GM19452 (cell line): ENCODE data around the gene FOXC1.

Experiments used
- ATAC-seq: cut with Tn5 transposase; IDR thresholded peaks from one replicate; pipeline ENCODE4 v1.9.1; 2021; ENCODE audit not compliant: unreplicated experiment

FOXC1 gene

DNA sequence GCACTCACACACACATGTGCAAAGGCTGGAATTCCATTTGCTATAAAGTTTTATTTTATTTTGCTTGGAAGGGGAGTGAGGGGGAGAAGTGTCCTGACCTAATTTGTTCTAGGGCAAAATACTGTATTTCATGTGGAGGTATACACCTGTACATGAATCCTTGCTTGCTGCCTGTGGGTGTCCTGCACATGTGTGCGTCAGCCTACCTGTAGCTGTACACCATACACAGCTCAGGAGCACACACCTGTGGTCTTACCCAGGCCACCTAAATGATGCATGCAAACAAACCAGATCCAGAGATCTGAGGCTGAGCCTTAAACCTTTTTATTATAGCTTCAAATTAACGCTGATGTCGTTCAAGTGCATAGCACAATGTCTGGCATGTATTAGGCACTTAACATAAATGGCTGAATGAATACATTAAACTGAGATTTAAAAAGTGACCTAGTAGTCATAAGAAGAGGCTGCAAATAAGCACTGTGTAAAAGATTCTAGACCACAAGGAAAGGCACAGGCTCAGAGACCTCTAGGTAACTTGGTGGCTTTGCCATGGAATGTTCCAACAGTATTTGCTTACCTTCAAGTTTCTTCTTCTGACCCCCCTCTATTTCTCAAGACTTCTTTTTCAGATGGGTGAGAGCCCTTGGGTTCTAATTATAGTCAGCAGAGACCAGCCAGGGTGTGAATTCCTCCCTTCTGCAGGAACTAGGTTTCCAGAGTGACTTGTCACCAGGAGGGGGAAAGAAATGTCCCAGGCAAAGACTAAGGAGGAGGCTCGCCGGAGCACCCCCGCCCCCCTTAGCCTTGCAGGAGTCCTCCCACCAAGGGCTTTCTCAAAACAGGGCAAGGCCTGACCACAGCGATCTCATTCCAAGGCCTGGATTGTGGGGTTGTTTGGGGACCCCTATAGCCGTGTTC is 13.4 kb downstream of the FOXC1 start:
- no peak for ATAC-seq

GRCh38 chr6:1623769-1624057 is 14.0 kb downstream of the FOXC1 start:
- no peak for ATAC-seq

DNA sequence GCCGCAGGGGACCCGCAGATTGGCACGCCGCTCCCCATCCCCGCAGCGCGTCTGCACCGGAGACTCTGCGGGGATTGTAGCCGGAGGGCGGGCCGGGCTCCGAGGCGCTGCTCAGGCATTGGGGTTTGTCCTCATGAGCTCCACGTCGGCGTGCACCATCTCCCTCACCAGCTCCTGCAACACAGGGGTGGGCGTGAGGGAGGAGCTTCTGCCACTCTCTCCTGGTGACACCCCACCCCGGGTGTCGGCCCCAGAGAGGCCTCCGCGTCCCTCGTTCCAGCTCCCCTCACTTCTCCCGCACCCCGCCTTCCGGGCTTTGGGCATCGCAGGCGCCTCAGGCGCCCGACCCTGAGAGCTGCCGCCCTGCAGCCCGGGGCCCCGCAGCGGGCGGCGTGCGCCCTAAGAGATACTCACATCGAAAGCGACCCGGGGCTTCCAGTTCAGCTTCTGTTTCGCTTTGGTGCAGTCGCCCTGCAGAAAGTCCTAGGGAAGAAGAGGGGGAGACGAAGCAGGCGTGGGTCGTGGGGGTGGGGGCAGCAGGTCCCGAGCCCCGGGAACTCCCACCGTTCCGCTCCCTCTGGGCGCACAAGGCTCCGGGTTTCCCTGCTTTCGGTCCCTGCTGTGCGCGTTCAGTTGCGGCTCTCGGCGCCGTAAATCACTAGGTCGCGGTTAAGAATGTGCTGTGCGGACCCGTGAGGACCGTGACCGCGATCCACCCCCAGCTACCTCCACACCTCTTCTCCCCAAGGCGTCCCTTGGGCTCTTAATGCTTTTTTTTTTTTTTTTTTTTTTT is 14.5 kb downstream of the FOXC1 start:
- ATAC-seq, result no peak

GRCh38 chr6:1624851-1625781 is 15.4 kb downstream of the FOXC1 start:
- ATAC-seq, result no peak

DNA sequence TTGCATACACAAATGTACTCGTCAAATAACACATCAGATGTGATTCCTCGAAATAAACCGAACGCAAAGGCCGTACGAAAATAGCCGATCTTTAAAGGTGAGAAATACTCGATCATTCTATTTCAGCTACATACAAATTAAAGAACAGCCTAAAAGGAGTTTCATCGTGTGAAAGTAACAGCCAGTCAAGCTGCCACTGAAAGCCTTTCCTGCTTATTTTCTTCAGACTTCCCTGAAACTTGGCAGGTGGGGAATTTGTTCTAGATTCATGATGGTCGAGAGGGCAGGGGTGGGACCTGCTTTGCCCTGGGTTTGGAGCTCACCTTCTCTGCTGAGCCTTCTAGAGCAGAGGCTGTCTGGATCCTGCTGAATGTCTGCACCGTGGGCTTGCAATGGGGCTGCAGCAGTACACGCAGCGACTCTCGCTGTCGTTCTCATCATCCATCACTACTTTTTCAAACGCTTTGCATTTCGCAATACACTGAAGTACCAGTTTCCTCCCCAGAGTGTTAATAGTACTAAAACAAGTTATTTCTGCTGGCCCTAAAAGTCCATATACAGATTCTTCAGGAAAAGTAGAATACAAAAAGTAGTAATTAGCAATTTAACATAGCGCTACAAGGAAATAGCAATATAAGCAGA is 16.2 kb downstream of the FOXC1 start:
- no peak for ATAC-seq

GRCh38 chr6:1626481-1626880 is 16.8 kb downstream of the FOXC1 start:
- ATAC-seq, result no peak

DNA sequence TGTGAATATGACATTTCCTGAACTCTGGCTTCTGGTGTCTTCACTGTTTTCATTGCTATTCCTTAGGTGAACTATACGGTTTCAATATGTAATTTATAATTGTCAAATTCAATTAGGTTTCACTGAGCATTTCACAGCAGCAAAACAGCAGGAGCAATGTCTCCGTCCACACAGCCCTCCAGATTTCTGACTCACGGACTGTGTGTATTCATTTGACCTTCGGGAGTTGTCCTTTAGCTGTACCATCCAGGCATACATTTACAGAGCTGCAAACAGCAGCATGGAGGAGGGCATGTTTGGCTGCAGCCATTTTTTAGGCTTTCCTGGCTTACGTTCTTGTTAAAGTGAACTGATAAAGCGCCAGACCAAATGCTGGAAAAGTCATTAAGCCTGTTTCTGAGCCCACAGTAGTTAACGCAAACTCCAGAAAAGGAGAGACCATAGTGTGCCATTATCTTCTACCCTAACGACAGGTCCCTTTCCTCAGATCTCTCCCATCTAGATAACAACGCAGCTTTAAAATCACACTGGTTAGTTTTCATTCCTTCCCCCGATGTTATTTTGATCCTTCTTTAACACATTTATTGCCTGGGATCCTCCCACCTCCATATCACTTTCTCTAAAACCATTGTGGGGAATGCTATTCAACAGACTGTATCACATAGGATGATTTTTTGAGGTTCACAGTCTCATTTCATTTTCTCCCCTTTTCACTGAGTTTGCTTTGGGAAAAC is 18.3 kb downstream of the FOXC1 start:
- ATAC-seq, result no peak

DNA sequence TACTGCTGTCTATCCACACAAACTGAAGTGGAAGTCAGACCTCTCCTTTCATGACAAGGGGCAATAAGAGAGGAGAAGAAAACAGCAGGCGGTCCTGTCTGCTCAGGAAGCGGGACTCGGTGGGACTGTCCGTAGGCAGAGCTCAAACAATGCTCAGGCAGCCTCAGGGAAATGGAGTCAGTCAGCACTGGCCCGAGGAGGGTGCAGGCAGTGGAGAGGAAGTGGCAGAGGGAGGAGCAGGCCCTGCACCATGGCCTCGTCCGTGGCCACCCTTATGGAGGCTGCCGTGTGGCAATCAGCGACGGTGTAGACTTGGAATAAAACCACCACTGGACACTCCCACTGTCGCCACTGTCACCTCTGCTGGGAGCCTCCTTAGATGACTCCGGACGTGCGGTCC is 19.6 kb downstream of the FOXC1 start:
- no peak for ATAC-seq

DNA sequence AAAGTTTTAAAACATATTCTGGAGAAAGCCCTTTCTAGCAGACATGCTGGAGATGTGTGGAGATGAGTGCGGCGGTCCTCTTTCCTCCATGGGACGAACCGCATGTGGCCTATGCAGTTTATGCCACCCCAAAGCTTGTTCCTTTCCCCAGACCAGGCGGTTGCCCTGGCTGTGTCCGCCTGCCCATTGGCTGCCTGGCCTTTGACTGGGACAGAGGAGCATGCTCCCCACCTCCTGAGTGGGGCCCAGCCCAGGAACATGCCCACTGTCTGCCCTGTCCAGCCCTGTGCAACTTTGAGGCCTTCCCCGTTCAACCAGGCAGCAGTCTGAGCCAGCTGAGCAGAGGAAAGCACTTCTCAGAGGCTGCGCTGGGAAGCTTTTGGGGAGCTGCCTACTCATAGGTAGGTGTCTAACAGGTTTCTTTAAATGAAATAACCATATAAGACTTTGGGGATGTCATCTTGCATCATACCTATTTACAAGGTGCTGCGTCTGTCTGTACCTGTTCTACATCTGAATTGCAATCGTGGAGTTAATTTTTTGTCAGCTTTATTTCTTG is 20.6 kb downstream of the FOXC1 start:
- ATAC-seq, result no peak

GRCh38 chr6:1630771-1631217 is 21.1 kb downstream of the FOXC1 start:
- no peak for ATAC-seq

DNA sequence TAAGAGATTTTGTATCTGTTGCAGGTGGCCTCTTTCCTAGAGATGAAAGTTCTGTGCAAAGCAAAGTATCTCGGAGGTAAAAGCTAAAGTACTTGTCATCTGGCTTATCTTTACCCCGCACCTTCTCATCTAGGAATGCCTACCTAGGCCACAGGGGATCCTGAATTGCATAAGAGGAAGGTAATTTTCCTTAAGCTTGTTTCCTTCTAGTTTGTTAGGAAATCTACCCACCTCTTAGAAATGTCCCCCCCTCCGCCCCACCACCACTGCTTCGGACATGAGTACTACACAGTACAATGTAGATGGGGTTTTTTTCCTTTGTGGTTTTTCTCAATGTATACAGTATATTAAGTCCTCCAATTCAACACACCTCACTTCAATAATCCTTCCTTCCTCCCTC is 21.5 kb downstream of the FOXC1 start:
- no peak for ATAC-seq

DNA sequence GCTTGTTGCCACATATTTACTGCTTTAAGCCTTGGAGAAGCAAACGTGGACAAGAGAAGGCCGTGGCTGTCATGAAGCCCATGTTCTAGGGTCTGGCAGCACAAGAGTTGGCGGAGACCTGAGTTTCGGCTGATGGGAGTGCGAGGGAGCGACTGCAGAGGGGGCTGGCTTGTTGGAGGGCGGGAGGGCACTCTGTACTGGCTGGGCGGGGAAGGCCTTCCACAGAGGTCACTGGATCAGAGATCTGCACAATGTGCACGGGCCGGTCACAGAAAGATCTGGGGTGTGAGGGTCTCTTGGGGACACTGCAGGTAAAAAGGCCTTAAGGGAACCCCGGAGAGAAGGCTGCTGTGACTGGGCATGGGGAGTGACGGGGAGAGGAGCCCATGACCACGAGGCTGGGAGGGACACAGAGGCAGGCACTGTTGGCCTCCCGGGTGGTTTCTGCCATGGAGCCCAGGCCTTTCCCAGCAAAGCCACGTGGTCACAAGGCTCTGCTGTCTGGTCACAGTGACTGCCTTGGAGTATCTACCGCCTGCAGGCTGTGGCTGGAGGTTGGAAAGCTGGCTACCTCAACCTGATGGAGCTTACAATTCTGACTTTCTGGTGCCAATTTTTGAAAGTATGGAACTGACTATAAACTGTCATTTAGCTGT is 23.8 kb downstream of the FOXC1 start:
- ATAC-seq, result no peak

DNA sequence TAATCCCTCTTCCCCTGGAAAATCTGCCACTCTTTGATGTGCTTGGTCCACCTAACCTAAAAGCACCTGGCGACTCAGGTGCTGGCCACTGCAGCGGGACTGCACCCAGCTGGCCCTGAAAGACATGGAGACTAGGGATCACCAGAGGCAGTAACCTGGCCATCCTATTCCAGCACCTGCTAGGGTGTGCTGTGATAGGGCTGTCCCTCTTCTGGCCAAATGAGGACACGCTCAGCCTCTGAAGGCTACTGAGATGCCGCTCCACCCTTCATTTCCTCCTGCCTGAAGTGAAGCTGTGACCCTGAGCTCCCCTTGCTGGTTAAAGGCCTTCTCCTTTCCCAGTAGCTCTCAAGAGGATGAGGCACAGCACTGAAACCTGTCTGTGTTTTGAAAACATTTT is 24.4 kb downstream of the FOXC1 start:
- ATAC-seq, result no peak

- no peak for ATAC-seq
Observed at GRCh38 chr6:1635305-1636010, 25.7 kb downstream of the FOXC1 start.

GRCh38 chr6:1636272-1636825 is 26.6 kb downstream of the FOXC1 start:
- no peak for ATAC-seq

GRCh38 chr6:1636971-1637871 is 27.5 kb downstream of the FOXC1 start:
- no peak for ATAC-seq

- ATAC-seq, result no peak
Observed at GRCh38 chr6:1639430-1639829, 29.7 kb downstream of the FOXC1 start.
